ENCODE measurements around the gene TBC1D16.

The TBC1D16 gene

GRCh38 chr17:80024206-80024972, 11.3 kb downstream of the TBC1D16 start:
- DNase-seq: no peak

DNA sequence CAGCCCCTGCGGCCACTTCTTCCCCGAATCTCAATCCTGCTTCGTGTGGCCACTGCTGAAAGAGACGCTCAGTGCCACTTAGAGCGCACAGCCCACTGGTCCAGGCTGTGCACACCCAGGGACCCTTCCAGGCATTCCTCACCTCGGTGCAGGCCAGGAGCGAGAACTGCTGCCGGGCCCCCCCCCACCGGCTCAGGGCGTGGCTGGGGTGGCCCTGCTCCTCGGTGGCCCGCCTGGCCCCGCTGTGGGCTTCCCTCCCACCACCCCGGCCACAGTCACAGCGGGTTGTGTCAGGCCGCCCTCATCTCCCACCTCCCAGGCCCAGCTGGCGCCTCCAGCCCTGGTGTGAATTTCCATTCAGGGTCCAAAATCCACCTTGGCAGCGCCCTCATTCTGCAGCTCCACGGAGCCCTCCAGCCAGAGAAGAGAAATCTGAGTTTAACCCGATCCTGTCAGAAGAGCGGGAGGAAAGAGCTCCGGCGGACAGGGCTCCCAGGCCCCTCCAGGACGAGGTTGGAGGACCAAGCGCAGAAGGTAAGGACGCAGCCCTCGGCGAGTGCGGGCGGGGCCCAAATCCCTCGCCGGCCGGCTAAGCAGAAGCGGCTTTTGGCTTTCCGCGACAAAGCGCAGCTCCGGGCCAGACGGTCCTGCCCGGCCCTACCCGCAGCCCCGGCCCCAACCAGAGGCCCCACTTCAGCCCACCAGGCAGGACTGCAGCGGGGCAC, 12.0 kb downstream of the TBC1D16 start:
- DNase-seq: no peak

DNA sequence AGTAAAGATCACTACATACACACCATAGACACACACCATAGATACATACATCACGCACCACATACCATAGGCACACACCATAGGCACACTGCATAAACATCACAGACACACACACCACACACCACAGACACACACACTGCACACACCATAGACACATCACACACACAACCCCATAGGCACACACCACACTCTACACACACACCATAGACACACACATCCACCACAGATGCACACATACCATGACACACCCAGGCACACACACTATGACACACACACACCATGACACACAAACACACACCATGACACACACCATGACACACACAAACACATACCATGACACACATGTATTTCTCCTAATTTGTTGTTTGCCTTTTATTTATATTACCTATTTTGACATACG, 14.1 kb downstream of the TBC1D16 start:
- no peak for DNase-seq

GRCh38 chr17:80018917-80019651, 16.6 kb downstream of the TBC1D16 start:
- no peak for DNase-seq

- DNase-seq: no peak
These were observed 18.3 kb downstream of the TBC1D16 start for GRCh38 chr17:80017226-80018010.

DNA sequence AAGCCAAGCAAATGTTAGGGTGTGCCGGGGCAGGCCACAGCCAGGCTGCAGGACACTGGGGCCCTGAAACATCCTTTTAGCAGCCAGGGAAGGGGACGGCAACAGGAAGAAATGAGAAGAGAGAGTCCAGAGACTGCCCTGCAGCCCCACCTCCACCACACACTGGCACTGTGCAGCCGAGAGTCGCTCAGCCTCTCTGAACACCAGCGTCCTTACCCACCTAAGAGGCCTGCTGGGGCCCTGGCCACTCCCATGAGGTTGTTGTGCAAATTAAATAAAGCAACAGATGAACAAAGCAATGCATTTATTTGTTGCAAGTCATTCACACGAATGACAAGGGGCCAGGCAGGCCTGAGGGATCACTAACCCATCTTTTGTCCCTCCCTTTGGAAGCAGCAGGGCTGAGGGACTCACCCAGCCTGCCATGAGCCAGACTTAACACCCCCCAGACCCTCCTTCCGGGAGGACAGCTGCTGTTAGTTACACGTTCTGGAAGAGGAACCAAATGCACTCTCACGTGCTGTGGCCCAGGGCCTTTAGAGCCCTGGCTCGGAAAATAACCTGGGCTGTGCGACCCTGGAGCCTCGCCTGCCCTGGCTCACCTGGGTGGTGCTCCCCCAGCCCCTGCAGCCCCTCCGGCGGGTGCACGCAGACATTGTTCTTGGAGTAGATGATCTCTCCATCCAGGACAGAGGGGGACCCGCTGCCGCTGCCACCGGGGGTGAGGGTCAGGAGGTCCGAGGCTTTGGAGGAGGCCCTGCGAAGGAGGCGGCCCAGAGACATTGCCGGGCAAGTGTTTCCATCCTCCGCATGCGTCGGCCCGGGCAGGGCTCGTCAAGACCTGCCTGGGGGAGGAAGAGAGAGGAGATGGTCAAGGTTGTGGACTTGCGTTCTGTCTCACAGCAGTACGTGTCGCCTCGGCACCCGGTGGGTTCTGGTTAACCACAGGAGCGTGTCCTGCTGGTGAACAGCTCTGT, 22.6 kb downstream of the TBC1D16 start:
- no peak for DNase-seq

- DNase-seq: no peak
These were observed 23.6 kb downstream of the TBC1D16 start for GRCh38 chr17:80011989-80012555.

- no peak for DNase-seq
These were observed 25.3 kb downstream of the TBC1D16 start for GRCh38 chr17:80010283-80010858.

DNA sequence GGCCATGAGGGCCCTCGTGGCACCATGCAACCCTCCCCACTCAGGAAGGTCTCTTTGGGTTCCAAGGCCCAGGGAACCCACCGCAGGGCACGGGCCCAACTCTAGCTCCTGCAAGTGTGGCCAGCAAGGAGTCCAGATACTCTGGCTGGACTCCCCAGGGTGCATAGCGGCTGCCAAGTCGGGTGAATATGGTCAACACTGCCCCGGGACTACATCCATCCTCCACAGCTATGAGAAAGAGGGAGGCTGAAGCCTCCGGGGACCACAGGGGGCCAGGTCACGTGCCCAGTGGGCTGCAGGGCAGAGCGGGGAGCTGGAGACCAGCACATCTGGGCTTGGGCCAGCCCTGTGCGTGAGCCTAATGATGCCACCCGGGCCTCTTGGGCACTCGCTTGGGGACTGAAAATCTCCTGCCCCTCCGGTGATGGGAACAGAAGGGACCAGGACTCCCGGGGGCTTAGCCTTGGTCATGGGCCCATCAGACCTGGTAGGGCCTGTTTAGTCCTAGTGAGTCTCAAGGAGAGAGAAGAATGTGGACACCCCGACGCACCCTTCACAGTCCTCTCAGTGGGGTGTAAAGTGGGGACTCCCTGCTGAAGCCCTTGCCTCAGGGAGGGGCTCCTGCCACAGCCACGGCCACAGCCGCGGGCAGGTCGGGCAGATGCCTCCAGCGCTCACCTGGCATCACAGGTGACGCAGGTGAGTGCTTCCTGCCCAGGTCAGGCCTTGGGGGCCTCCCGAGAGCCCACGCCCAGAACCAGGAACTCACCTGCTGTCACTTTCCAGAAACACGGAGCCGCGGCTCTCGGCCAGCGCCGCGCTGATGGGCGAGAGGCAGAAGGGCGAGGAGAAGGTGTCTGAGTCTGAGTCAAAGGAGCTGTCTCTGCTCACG, 26.0 kb downstream of the TBC1D16 start:
- DNase-seq: no peak

DNA sequence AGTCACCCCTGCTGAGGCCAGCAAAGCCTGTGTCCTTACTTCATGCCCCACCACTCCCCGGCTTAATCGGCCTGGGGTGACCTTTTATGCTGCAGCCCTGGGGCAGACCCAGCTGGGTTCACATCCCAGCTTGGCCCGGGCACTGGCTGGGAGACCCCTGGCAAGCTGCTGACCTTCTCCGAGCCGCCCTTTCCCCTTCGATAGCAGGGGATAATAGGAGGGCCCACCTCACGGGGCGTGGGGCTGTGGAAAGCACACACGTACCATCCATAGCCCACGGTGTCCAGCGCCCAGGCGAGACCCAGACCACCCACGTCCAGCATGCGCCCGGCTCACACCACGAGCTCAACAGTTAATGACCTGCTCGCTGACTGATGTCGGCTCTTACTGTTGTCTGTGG, 26.8 kb downstream of the TBC1D16 start:
- no peak for DNase-seq

DNA sequence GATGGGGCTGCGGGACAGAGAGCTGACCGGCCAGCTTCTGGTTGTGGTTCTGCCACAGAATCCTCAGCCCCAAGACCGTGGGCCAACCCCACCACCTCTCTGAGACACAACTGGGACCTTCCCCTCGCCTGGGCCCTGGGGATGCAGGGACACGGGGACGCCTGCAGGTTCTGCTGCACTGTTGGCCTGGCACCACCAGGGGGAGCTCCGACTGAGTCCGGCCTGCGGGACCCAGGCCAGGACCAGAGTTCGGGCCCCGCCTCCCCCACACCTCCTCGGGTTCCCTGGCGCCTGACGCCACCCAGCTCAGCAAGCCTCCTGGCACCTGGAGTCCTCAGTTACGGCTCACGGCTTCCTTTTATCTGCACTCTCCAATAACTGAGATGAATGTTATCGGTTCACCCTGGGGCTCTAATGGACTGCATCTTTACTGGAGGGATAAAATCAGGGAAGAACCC, 27.3 kb downstream of the TBC1D16 start:
- DNase-seq: peak; percentile 53

DNA sequence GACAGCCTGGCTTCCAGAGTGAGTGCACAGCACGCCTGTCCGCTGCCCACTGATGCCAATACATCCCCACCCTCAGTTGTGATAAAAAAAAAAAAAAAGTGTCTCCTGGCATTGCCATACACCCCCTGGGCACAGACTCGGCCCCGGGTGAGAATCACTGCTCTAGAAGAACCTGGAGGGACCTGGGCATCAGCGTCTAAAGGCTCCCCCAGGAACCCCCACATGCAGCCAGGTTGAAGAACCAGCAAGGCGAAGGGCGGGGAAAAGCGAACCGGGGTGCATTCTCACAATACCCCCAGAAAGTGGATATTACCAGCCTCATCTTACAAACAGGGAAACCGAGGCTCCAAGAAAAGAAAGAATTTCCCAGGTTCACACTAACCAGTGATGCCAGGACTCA, 27.7 kb downstream of the TBC1D16 start:
- DNase-seq: no peak

GRCh38 chr17:80006811-80007752, 28.6 kb downstream of the TBC1D16 start:
- no peak for DNase-seq

- no peak for DNase-seq
These were observed 29.3 kb downstream of the TBC1D16 start for GRCh38 chr17:80006339-80006720.

DNA sequence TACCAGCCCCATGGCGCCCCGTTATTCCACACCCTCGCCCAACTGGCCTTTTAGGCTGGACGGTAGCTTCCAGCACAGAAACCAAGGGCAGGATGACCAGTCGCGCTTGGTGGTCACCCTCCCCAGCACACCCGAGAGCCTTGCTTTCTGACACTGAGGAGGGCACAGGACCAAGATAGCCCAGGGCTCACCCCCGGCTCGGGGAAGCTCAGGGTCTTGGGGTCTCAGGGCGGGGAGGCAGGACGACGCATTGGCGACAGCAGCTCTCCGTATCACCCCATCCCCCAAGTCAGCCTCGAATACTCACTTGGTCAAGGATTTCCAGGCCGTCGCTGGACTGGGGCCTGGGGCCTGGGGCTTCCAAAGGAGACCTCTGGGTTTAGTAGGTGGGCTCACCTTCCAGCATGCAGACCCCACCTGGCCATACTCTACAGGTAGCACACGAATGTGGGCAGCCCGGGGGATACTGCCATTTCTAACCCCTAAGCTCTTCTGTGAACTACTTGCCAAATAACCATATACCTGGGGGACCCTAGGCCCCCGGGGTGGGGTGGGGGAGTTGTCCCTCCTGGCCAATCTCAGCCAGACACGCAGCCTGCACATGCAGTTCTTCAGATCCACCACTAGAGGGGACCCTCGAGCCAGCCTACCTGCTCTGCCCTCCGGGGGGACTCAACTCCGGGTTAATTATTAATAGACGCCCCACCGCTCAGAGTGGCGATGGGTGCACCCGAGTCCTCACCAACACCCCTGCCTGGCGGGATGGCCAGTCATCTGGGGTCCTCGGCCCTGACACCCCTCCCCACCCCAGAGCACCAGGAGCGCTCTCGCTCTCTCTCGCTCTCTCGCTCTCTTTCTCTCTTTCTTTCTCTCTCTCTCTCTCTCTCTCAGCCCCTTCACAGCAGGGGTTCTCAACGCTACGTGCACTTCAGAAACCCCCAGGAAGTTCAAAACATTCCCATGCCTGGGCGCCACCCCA, 30.0 kb downstream of the TBC1D16 start:
- DNase-seq: peak; percentile 45

DNA sequence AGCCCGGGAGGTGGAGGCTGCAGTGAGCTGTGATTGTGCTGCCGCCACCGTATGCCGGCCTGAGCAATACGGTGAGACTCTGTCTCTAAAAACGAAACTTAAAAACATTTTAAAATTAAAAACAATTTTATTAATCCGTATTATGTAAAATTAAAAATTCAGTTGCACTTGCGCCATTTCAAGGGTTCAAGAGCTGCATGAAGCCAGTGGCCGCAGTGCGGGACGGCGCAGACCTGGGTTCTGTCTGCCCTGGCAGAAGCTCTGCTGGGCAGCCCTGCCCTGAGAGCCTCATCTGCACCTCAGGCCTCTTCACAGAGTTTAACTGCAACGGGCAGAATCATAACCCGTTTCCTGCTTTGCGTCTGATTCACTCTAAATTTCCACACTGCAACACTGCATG, 31.7 kb downstream of the TBC1D16 start:
- no peak for DNase-seq
